HG03045 (cell line): ENCODE measurements around the gene FBXW10.
"Not testable (repeated sequence)": the region's sequence is repeated elsewhere in the genome, so short reads cannot be mapped to it uniquely, and the experiment has no call there.

ENCODE experiments used
- ATAC-seq: cut with Tn5 transposase; IDR thresholded peaks from one replicate; pipeline ENCODE4 v1.9.1; 2021; ENCODE audit warnings: mild to moderate bottlenecking, moderate library complexity; ENCODE audit not compliant: unreplicated experiment

The FBXW10 gene

GRCh38 chr17:18743699-18744421 is at the start of gene FBXW10:
Gene FBXW10, plus strand, starts transcription at chr17:18744054. Its CDS starts 191 bp downstream, at chr17:18744245.
- not testable (repeated sequence) for ATAC-seq

- not testable (repeated sequence) for ATAC-seq
These were observed 48.7 kb upstream of the FBXW10 start for GRCh38 chr17:18695143-18695542.

- ATAC-seq, result not testable (repeated sequence)
These were observed 45.3 kb upstream of the FBXW10 start for GRCh38 chr17:18698473-18699103.

GRCh38 chr17:18705955-18706354 is 37.9 kb upstream of the FBXW10 start:
- ATAC-seq, result not testable (repeated sequence)

GRCh38 chr17:18708215-18708614 is 35.6 kb upstream of the FBXW10 start:
- ATAC-seq, result not testable (repeated sequence)

GRCh38 chr17:18712354-18712999 is 31.4 kb upstream of the FBXW10 start:
- not testable (repeated sequence) for ATAC-seq

GRCh38 chr17:18718643-18719427 is 25.0 kb upstream of the FBXW10 start:
- not testable (repeated sequence) for ATAC-seq

GRCh38 chr17:18719428-18720110 is 24.3 kb upstream of the FBXW10 start:
- ATAC-seq, result not testable (repeated sequence)

- not testable (repeated sequence) for ATAC-seq
These were observed 21.9 kb upstream of the FBXW10 start for GRCh38 chr17:18721775-18722547.

GRCh38 chr17:18722612-18723011 is 21.2 kb upstream of the FBXW10 start:
- not testable (repeated sequence) for ATAC-seq

GRCh38 chr17:18723509-18723908 is 20.3 kb upstream of the FBXW10 start:
- ATAC-seq, result not testable (repeated sequence)

GRCh38 chr17:18732438-18732837 is 11.4 kb upstream of the FBXW10 start:
- ATAC-seq, result not testable (repeated sequence)

- not testable (repeated sequence) for ATAC-seq
These were observed 10.5 kb upstream of the FBXW10 start for GRCh38 chr17:18733350-18733749.

GRCh38 chr17:18739616-18740391 is 4.0 kb upstream of the FBXW10 start:
- not testable (repeated sequence) for ATAC-seq

GRCh38 chr17:18741228-18741627 is 2.6 kb upstream of the FBXW10 start:
- not testable (repeated sequence) for ATAC-seq

- not testable (repeated sequence) for ATAC-seq
These were observed 872 bp downstream of the FBXW10 start for GRCh38 chr17:18744726-18745125.

GRCh38 chr17:18746551-18746950 is 2.7 kb downstream of the FBXW10 start:
- ATAC-seq, result not testable (repeated sequence)

- ATAC-seq, result not testable (repeated sequence)
These were observed 3.6 kb downstream of the FBXW10 start for GRCh38 chr17:18747501-18747900.

GRCh38 chr17:18750242-18750641 is 6.4 kb downstream of the FBXW10 start:
- ATAC-seq, result not testable (repeated sequence)
